NCI-H2107 treated with DMSO at 0.1 percent for 48 hours (cell line): ENCODE data around the gene MELTF.

Experiments
- DNase-seq: peaks from one replicate; lab custom pipeline; 2025; ENCODE audit not compliant: unreplicated experiment; lab: John Stamatoyannopoulos, UW

The MELTF gene

GRCh38 chr3:196995027-196995426, 34.6 kb downstream of the MELTF start:
- DNase-seq, result no peak

- DNase-seq, result no peak
Measured at GRCh38 chr3:196994056-196994455, 35.6 kb downstream of the MELTF start.

- no peak for DNase-seq
Measured at GRCh38 chr3:196992461-196993065, 37.1 kb downstream of the MELTF start.

GRCh38 chr3:196991581-196992460, 37.8 kb downstream of the MELTF start:
- DNase-seq, result no peak

- no peak for DNase-seq
Measured at GRCh38 chr3:196990601-196991007, 39.0 kb downstream of the MELTF start.

GRCh38 chr3:196989721-196990262, 39.8 kb downstream of the MELTF start:
- DNase-seq, result peak; percentile 56

GRCh38 chr3:196988241-196989029, 41.2 kb downstream of the MELTF start:
- DNase-seq, result peak; percentile 26

GRCh38 chr3:196987022-196987421, 42.6 kb downstream of the MELTF start:
- no peak for DNase-seq

- DNase-seq, result no peak
Measured at GRCh38 chr3:196985954-196986885, 43.4 kb downstream of the MELTF start.

- DNase-seq, result no peak
Measured at GRCh38 chr3:196985298-196985697, 44.3 kb downstream of the MELTF start.

GRCh38 chr3:196983186-196983585, 46.4 kb downstream of the MELTF start:
- DNase-seq, result no peak

GRCh38 chr3:196981657-196982056, 48.0 kb downstream of the MELTF start:
- DNase-seq, result no peak

- no peak for DNase-seq
Measured at GRCh38 chr3:196979545-196979944, 50.1 kb downstream of the MELTF start.

GRCh38 chr3:196976941-196977340, 52.7 kb downstream of the MELTF start:
- no peak for DNase-seq

GRCh38 chr3:196975349-196975748, 54.3 kb downstream of the MELTF start:
- no peak for DNase-seq

GRCh38 chr3:196974661-196975060, 55.0 kb downstream of the MELTF start:
- DNase-seq, result no peak

GRCh38 chr3:196971094-196971698, 58.4 kb downstream of the MELTF start:
- no peak for DNase-seq

GRCh38 chr3:196970547-196971093, 59.0 kb downstream of the MELTF start:
- DNase-seq, result no peak

GRCh38 chr3:196969660-196970546, 59.7 kb downstream of the MELTF start:
- DNase-seq, result peak; percentile 60
